Left cardiac atrium (tissue), 4 donors: ENCODE results near the gene CDK6. TPM values are rescaled to one million over a fixed set of nuclear protein-coding genes. Genes with fewer than 3 reads are reported as not detected.

Experiments used
- ATAC-seq, 2 donors: fragments of 200-7000 bp; cut with Tn5 transposase; one replicate each; pipeline ENCODE4 v1.9.1; 2020; ENCODE audit warnings: mild to moderate bottlenecking in 2 of 2, moderate library complexity in 2 of 2
- DNase-seq: peaks from one replicate; pipeline ENCODE4 v3.0.0-alpha.2; 2020
- intact Hi-C, 2 donors: fragments of 100-400 bp; cut with DNase I; formaldehyde crosslinking; loops; one replicate each; pipeline versions ENCODE4 v1.14.1 to v1.15.1; 2022 to 2023
- total RNA-seq, 2 donors: library from RNA; stranded (reverse); fragmentation: NEBNext Ultra II Directional; extraction: Animal tissue kit (Norgen Biotek cat#: 25700); gene quantifications; one replicate each; pipeline ENCODE4 v1.2.1, GENCODE V29; 2021
- donor health status: DM: no; HTN: yes; CAD: no.
- donor health status: DM: no; HTN: yes; CAD: no; lungs with severe emphysema.
- donor health status: DM: yes; HTN: yes; CAD: no.
- donor health status: Dilated cardiomyopathy.

Gene CDK6
- total RNA-seq, 2 donors from 2014 or later = 12.9 to 13.9 TPM

DNA sequence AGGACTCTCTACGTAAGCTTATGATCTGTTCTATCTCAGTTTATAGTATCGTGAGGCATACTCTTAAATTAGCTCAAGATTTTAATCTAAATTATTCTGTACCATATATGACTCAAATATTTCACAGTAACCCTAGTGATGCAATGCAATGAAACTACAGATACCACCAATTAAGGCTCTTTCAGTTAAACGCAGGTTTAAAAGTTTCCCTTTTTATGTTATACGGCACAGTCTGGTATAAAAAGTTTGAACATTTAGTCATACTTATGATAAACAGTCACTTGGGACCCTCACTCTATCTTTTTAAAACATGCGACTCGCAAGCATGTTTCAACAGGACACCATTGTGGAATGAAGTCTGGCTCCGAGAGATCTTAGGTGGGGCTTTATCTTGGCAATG lies 107.2 kb downstream of the CDK6 start:
- intact Hi-C loops = loop anchor here in 1 of 2 donors (10.0 kb wide), 1 partner anchor 106 kb away; the partner anchor contains the start of gene CDK6
- DNase-seq = no peak
- no peak for ATAC-seq

- intact Hi-C loops = loop anchor here in 1 of 2 donors (10.0 kb wide), 1 partner anchor 107 kb away; the partner anchor contains the start of gene CDK6
- DNase-seq (no peak), ATAC-seq (no peak)
Observed at GRCh38 chr7:92727755-92728154, 108.6 kb downstream of the CDK6 start.

DNA sequence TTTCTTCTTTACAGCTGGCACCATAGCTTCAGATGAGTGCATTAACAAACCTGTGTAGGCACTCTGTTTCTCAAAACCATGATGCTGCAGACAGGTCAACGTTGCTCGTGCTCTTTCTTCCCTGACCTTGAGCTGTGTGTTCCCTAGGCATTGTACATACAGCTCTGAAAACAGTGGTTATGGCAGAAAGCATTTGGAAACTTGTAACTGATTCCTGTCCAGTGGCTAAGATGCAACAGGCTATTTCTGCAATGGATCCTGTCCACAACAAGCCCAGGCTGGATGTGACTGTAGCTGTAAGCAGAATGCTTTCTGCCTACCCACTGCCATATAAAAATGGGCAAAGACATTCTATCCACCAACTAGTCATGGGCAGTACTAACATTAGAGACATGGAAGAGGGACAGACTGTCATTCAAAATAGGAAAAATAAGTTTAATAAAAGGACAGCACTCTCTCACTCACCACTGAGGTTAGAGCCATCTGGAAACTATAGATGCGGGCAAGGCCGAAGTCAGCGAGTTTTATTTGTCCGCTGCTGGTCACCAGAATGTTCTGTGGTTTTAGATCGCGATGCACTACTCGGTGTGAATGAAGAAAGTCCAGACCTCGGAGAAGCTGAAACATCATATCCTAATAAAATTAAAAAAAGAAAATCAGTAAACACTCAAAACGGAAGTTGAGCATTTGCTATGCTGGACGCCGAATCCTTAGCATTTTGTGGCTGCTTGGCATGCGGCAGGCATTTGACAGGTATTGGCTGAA lies 111.0 kb downstream of the CDK6 start:
- no peak for DNase-seq
- no peak for ATAC-seq
- intact Hi-C loops = loop anchor here in 1 of 2 donors (10.0 kb wide), 1 partner anchor 109 kb away; the partner anchor contains the start of gene CDK6

GRCh38 chr7:92723943-92724342 lies 112.4 kb downstream of the CDK6 start:
- peak; percentile 30 for DNase-seq
- peak; percentile 78 to 84 for ATAC-seq
- intact Hi-C loops = loop anchor here in 1 of 2 donors (10.0 kb wide), 1 partner anchor 111 kb away; the partner anchor contains the start of gene CDK6

GRCh38 chr7:92723205-92723604 lies 113.2 kb downstream of the CDK6 start:
- intact Hi-C loops = loop anchor here in 1 of 2 donors (10.0 kb wide), 1 partner anchor 112 kb away; the partner anchor contains the start of gene CDK6

GRCh38 chr7:92722541-92722940 lies 113.8 kb downstream of the CDK6 start:
- ATAC-seq = no peak
- DNase-seq = no peak
- intact Hi-C loops = loop anchor here in 1 of 2 donors (10.0 kb wide), 1 partner anchor 112 kb away; the partner anchor contains the start of gene CDK6

More at GRCh38 chr7:92723205-92723604, 113.2 kb downstream of the CDK6 start:
- DNase-seq (no peak), ATAC-seq (peak in 1 of 2 donors; percentile 52)

DNA sequence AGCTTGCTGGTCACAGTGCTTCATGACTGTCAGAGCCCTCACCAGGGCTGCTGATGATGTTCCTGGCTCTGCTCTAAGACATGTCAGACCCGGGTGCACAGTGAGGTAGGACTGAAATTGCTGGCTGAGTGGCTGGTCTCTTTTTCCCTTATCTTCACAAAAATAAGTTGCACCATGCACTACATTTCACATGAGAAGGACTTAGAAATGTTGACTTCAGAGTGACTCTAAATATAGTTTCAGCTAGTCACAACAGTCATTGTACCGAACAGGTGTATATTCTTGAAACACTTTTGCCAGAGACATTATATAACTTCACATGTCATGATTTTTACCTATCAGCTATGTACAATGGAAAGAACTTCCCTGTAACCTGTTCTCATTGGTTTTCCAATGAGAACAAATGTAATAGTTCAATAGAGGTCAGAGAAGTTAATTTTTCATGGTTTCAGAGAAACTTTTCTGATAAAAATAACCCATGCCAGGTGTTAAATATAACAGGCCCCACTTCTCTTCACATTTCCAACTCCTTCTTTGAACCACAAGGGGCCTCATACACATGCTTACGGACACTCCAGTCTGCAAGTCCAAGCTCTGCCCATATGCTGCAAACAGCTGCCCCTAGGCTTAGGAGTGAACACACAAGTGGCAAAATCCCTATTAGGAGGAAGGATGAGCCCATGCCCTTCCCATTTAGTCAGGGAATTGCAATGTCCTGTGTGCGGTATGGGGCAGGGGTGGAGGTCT lies 115.6 kb downstream of the CDK6 start:
- ATAC-seq = no peak
- no peak for DNase-seq
- intact Hi-C loops = loop anchor here in 1 of 2 donors (10.0 kb wide), 1 partner anchor 114 kb away; the partner anchor contains the start of gene CDK6

DNA sequence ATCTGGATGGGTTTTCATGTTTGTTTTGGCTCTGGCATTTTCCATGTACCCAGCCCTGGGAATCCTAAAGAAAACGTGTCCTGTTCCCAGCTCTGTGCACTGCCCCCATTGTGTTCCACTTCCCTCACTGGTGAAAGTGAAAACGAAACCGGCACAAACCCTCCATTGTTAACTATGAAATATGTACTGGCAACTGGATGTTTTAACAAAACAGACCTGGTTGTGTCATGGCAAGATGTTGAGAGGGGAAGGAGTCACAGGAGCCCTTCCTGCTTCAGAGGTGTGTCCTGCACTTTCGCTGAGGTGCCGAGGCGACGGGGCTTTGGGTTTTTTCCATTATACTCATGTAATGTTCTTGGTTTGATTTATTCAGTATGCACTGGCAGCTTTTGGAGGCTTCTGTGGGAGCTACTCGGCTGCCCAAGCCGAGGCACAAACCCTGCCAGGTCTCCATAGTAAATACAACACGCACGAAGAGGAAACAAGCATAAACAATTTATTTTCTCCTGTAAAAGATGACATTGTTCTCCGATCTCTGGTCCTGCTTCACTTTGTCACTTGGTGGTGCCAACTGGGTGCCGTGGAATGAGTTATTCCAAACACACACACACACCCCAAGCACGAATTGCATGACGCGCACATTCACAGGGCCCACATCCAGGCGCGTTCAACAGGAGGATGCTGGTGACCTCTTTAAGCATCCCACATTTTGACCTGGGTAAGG lies 118.2 kb downstream of the CDK6 start:
- intact Hi-C loops = no loop called here
- ATAC-seq (peak; percentile 87 to 89), DNase-seq (peak; percentile 51)

- intact Hi-C loops = no loop called here
- DNase-seq = no peak
- peak in 1 of 2 donors; percentile 24 for ATAC-seq
Observed at GRCh38 chr7:92717623-92717992, 118.8 kb downstream of the CDK6 start.

DNA sequence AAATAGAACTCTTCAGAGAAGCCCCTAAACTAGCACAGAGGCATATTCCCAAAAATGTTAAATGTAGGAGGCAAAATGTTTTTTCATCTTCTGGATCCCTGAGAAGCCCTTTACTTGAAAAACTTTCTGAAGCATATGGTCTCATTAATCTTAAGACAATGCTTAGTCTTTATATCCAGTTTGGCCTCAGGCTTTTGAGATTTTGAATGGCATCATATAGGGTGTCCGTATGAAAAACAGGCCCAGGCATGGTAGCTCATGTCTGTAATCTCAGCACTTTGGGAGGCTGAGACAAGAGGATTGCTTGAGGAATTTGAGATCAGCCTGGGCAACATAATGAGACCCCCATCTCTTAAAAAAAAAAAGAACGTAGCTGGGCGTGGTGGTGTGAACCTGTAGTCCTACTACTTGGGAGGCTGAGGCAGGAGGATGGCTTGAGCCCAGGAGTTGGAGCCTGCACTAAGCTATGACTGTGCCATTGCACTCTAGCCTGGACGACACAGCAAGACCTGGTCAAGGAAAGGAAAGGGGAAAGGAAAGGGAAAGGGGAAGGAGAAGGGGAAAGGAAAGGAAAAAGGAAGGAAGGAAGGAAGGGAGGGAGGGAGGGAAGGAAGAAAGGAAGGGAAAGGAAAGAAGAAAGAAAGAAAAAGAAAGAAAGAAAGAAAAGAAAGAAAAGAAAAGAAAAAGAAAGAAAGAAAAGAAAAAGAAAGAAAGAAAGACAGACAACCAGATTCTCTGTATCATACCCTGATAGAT lies 119.4 kb downstream of the CDK6 start:
- DNase-seq = no peak
- ATAC-seq = no peak
- intact Hi-C loops = no loop called here

GRCh38 chr7:92715963-92716362 lies 120.4 kb downstream of the CDK6 start:
- DNase-seq (no peak), ATAC-seq (peak in 1 of 2 donors; percentile 30)
- intact Hi-C loops = no loop called here

- no peak for DNase-seq
- intact Hi-C loops = no loop called here
- ATAC-seq = no peak
Observed at GRCh38 chr7:92714767-92715166, 121.6 kb downstream of the CDK6 start.

DNA sequence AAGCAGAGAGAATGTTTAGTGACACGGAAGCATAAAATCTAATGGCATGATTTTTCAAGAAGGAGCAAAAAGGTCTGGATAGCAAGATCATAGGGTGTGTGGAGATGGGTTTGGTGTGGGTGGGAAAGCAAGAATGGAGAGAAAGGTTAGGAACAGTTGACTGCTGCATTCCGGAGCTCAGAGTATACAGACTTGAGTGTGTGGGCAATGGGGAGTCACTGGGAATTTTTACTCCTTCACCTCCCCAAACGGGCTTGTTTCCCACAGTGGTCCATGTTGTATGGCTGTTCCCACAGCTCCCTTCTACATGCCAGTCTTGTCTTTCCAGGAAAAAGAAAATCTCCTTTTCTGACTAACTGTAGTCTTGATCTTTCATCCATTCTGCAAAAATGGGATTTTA lies 122.1 kb downstream of the CDK6 start:
- no peak for ATAC-seq
- intact Hi-C loops = no loop called here
- DNase-seq = no peak

- intact Hi-C loops = no loop called here
- ATAC-seq (no peak), DNase-seq (no peak)
Observed at GRCh38 chr7:92709912-92710311, 126.5 kb downstream of the CDK6 start.

- ATAC-seq = no peak
- intact Hi-C loops = no loop called here
- DNase-seq = no peak
Observed at GRCh38 chr7:92709150-92709549, 127.2 kb downstream of the CDK6 start.

DNA sequence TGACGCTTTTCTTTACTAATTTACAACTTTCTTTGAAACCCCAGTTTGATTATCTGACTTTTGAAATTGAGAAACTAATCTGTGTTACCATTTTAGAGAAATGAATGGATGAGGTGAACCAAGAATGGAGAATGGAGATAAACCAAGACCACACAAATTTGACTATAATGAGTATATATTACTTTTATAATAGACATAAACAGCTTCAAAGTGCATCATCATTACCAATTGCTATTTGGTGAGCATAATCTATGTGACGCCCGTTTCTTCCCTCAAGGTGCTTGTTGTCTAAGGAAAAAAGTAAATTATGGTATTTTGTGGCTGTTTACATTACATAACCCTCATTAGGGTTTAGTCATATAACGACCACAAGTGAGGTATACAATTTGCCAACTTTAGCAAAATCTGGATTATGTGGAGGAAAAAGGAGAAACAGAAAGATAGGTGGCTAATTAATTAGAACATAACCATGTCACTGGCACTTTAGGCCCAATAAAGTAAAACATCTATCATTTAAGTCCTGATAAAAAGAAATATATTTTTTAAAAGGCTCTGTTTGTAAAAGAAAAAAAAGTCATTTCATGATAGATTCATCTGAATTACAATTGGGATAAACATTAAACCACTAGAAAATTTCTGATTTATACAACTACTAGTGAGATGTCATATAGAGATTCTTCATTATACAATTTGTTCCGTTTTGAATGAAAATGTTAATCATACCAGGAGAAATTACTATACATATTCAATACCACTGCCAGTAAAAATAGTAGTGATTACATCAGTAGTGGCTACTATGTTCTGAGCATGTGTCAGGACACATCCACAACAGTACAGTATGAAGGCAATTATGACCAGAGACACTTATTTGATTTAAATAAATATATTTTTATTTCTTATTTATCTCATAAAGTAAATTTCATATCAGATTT lies 128.0 kb downstream of the CDK6 start:
- intact Hi-C loops = no loop called here
- ATAC-seq (no peak), DNase-seq (no peak)

DNA sequence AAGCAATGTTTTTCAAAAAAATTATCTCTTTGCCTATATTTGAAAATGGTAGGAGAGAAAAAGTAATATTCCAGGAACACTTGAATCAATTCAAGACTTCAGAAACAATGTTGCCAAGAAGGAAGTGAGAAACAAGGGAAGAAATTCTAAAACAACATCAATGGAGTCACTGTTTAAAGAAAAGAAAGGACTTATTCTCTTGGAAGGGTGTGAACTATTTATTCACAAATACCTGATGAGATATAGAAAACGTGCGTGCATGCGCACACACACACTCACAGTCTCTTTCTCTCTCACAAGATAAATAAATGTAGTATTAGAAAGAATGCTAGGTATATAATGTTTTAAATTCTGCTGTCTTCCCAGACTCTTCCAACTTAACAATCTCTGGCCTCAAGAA lies 128.9 kb downstream of the CDK6 start:
- ATAC-seq (no peak), DNase-seq (no peak)
- intact Hi-C loops = no loop called here

GRCh38 chr7:92706563-92706962 lies 129.8 kb downstream of the CDK6 start:
- intact Hi-C loops = no loop called here
- no peak for ATAC-seq

More at GRCh38 chr7:92706563-92706962, 129.8 kb downstream of the CDK6 start:
- no peak for DNase-seq
